Lung (tissue), 12 donors: Measurements from ENCODE around the gene GRIN2A. TPM values are rescaled to one million over a fixed set of nuclear protein-coding genes. Genes with fewer than 3 reads are reported as not detected.

Experiments
- ATAC-seq: fragments of 200-7000 bp; cut with Tn5 transposase; one replicate; pipeline ENCODE4 v1.9.1; 2020; ENCODE audit warnings: moderate number of reproducible peaks; ENCODE audit not compliant: insufficient read depth, low FRiP score
- DNase-seq, 3 donors: peaks; one replicate each; pipeline ENCODE4 v3.0.0-alpha.2; 2013 to 2017
- H3K27ac ChIP-seq, 2 donors: one replicate each; pipeline ENCODE4 v1.5.1; 2013; ENCODE audit warnings: mild to moderate bottlenecking in 2 of 2, moderate library complexity in 2 of 2, control low read depth in 1 of 2, inconsistent platforms in 1 of 2, low read depth in 1 of 2, low read length in 1 of 2
- H3K27me3 ChIP-seq, 3 donors: one replicate each; pipeline ENCODE4 v1.5.1; 2013; ENCODE audit warnings: low read length in 2 of 3; ENCODE audit not compliant: control insufficient read depth in 3 of 3, insufficient read depth in 3 of 3
- H3K36me3 ChIP-seq, 4 donors: one replicate each; pipeline ENCODE4 v1.5.1; 2013; ENCODE audit warnings: low read length in 4 of 4, mild to moderate bottlenecking in 1 of 4, moderate library complexity in 1 of 4; ENCODE audit not compliant: control insufficient read depth in 4 of 4, insufficient read depth in 4 of 4
- H3K4me1 ChIP-seq, 5 donors: one replicate each; pipeline ENCODE4 v1.5.1; 2013; ENCODE audit warnings: low read length in 5 of 5, mild to moderate bottlenecking in 2 of 5, moderate library complexity in 1 of 5; ENCODE audit not compliant: control insufficient read depth in 5 of 5, insufficient read depth in 5 of 5
- H3K4me3 ChIP-seq: one replicate; pipeline ENCODE4 v1.5.1; 2013; ENCODE audit warnings: mild to moderate bottlenecking, control low read depth, moderate library complexity
- H3K9ac ChIP-seq, 2 donors: one replicate each; pipeline ENCODE4 v1.5.1; 2013; ENCODE audit warnings: low read length in 2 of 2, control low read depth in 1 of 2; ENCODE audit not compliant: insufficient read depth in 1 of 2
- H3K9me3 ChIP-seq, 4 donors: one replicate each; pipeline ENCODE4 v1.5.1; 2013; ENCODE audit warnings: low read length in 3 of 4, mild to moderate bottlenecking in 1 of 4, moderate library complexity in 1 of 4; ENCODE audit not compliant: control insufficient read depth in 4 of 4, insufficient read depth in 3 of 4
- WGBS, 2 donors: extraction: QIAGEN DNeasy Blood & Tissue Kit; methylation state at CpG; one replicate each; pipeline ENCODE4 v1.1.7; 2013; 5-methylcytosine and 5-hydroxymethylcytosine counted together
- polyA plus RNA-seq, 2 donors: library from polyadenylated mRNA; stranded (reverse); fragments of 200-250 nt; gene quantifications; one replicate each; pipeline ENCODE4 v1.2.1, GENCODE V29; 2013
- total RNA-seq, 2 donors: library from RNA; depleted of rRNA in 1 of 2; stranded (reverse); fragments of >200 nt in 1 of 2; gene quantifications; one replicate each; pipeline ENCODE4 v1.2.1, GENCODE V29; 2014 to 2021
- TF ChIP-seq, protein P1 (sequence below): IDR thresholded peaks from 2 replicates; pipeline ENCODE4 v1.5.1; 2012; ENCODE audit warnings: mild to moderate bottlenecking; ENCODE audit errors: control extremely low read depth, extremely low read depth
- donor health status: control.
- donor health status: control.
- donor health status: Bipolar disorder and iron deficiency.
- donor health status: healthy.
- donor health status: DM: yes; HTN: yes; CAD: no.

GRIN2A gene
- total and polyA plus RNA-seq, 4 donors, result 0.02 to 0.37 (median 0.10) TPM

DNA sequence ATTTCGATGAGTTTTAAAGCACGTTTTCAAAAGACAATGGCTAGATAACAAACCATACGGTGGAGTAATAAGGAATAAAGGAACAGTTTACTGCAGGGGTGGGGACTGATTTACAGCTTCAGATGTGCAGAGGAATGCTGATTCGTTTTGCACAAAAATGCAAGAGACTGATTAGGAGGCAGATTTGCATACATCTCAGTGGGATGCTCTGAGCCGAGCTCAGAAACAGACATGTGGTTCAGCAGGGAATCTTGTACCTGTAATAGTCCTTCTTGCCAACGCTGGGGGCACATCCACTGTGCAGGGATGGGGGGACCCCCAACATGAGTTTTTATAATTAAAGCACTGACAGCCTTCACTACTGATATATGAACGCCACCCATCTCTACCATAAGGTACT, 308.0 kb downstream of the GRIN2A start:
- H3K9ac ChIP-seq, result no peak overlapping the region
- no peaks in the 10 kb centered on the region for H3K9me3 ChIP-seq
- DNase-seq (no peak), ATAC-seq (no peak)
- no peak overlapping the region for H3K4me3 ChIP-seq
- TF ChIP-seq, protein P1, sequence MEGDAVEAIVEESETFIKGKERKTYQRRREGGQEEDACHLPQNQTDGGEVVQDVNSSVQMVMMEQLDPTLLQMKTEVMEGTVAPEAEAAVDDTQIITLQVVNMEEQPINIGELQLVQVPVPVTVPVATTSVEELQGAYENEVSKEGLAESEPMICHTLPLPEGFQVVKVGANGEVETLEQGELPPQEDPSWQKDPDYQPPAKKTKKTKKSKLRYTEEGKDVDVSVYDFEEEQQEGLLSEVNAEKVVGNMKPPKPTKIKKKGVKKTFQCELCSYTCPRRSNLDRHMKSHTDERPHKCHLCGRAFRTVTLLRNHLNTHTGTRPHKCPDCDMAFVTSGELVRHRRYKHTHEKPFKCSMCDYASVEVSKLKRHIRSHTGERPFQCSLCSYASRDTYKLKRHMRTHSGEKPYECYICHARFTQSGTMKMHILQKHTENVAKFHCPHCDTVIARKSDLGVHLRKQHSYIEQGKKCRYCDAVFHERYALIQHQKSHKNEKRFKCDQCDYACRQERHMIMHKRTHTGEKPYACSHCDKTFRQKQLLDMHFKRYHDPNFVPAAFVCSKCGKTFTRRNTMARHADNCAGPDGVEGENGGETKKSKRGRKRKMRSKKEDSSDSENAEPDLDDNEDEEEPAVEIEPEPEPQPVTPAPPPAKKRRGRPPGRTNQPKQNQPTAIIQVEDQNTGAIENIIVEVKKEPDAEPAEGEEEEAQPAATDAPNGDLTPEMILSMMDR, result no peak
- no peaks in the 10 kb centered on the region for H3K36me3 ChIP-seq
- no peaks in the 10 kb centered on the region for H3K4me1 ChIP-seq
- H3K27ac ChIP-seq, result no peak overlapping the region
- 59 to 66% methylated on average over 7 of the region's 7 CpGs for WGBS, 2 donors
- H3K27me3 ChIP-seq, result no peaks in the 10 kb centered on the region

DNA sequence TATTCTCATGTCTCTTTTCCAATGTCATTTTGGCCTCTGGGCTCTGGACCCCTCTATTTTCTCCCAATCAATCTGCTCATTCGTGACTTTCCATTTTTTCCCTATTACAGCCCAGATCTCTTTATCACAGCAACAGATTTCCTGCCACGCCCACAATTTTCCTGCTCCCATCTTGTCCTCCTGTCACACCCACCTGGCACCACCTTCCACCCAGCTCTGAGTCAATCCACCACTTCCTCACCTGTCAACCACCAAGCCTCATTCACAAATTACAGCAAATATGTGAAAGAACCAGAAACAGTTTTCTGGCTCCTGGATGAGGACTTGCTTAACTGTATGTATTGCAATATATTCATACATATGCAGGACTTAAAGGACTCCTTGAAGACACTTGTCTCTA, 311.3 kb downstream of the GRIN2A start:
- WGBS, 2 donors, result 65% methylated on average over 2 of the region's 2 CpGs
- ATAC-seq (no peak), DNase-seq (no peak)
- no peak overlapping the region for H3K27ac ChIP-seq
- H3K27me3 ChIP-seq, result no peaks in the 10 kb centered on the region
- TF ChIP-seq, protein P1, result no peak
- H3K4me1 ChIP-seq, result peaks cover 0 to 2% (median 0%) of the 10 kb centered on the region in 5 donors
- no peak overlapping the region for H3K9ac ChIP-seq
- H3K4me3 ChIP-seq, result no peak overlapping the region
- peaks cover 0 to 2% (median 0%) of the 10 kb centered on the region in 4 donors for H3K9me3 ChIP-seq
- H3K36me3 ChIP-seq, result no peaks in the 10 kb centered on the region

DNA sequence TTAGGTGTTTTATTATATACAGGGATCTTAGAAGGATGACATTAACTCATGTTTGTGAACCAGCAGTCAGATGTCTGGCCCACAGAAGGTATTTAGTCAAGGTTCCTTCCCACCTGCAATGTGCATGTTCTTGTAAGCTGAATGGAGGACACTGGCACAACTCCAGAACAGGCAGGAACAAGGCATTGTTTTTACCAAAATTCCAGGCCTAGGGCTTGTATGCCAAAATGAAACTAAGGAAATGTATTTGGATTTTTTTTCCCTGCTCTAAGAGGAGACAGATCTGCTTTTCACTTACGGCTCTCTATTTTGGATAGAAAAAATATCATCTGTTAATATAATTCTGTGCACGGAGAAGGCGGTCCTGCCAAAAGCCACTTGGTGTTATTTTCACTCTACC, 312.5 kb downstream of the GRIN2A start:
- Histone ChIP-seq H3K27ac (no peak overlapping the region), H3K9ac (no peak overlapping the region), H3K9me3 (peaks cover 0 to 2% (median 0%) of the 10 kb centered on the region in 4 donors), H3K4me1 (peaks cover 0 to 2% (median 0%) of the 10 kb centered on the region in 5 donors), H3K27me3 (no peaks in the 10 kb centered on the region), H3K4me3 (no peak overlapping the region), H3K36me3 (no peaks in the 10 kb centered on the region)
- TF ChIP-seq, protein P1, result no peak
- DNase-seq, result no peak
- WGBS, 2 donors, result 79 to 95% methylated on average over 3 of the region's 3 CpGs
- no peak for ATAC-seq

- Histone ChIP-seq H3K36me3 (no peaks in the 10 kb centered on the region), H3K27ac (no peak overlapping the region), H3K4me1 (peaks cover 0 to 2% (median 0%) of the 10 kb centered on the region in 5 donors), H3K9me3 (peaks cover 0 to 2% (median 0%) of the 10 kb centered on the region in 4 donors), H3K4me3 (no peak overlapping the region), H3K9ac (no peak overlapping the region), H3K27me3 (no peaks in the 10 kb centered on the region)
- WGBS, 2 donors, result 86 to 89% methylated on average over 2 of the region's 2 CpGs
- ATAC-seq (no peak), DNase-seq (no peak)
- TF ChIP-seq, protein P1, result no peak
These were observed 313.6 kb downstream of the GRIN2A start for GRCh38 chr16:9868606-9869149.
